Neural progenitor cell (in vitro differentiated cells): Measurements from ENCODE around the gene HSP90AB1.

ENCODE experiments used
- EZH2 ChIP-seq: fragments of 200-600 bp; sonication (generic); IDR thresholded peaks from 2 replicates; pipeline ENCODE4 v1.6.1; 2017; ENCODE audit warnings: antibody characterized with exemption, mild to moderate bottlenecking, moderate library complexity
- EZH2phosphoT487 ChIP-seq: fragments of 200-600 bp; sonication (generic); IDR thresholded peaks from 2 replicates; pipeline ENCODE4 v1.6.1; 2017; ENCODE audit warnings: antibody characterized with exemption
- TF ChIP-seq, protein P1 (sequence below): fragments of 200-600 bp; sonication (generic); IDR thresholded peaks from 2 replicates; pipeline ENCODE4 v1.5.1; 2017; ENCODE audit warnings: antibody characterized with exemption, mild to moderate bottlenecking

DNA sequence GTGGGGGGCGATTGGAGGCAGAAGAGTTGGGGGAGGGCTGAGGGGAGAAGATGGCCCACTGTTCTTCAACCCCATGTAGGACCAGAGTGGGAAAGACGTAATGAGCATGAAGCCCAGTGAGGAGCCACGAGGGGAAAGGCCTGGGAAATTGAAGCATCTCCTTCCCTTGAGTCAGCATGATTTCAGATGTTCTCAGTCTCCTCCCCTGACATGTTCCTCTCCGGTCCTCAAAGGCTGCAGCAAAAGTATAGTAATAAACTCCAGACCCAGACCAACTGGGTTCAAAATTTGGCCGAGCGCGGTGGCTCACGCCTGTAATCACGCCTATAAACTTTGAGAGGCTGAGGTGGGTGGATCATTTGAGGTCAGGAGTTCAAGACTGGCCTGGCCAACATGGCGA, 20.4 kb downstream of the HSP90AB1 start:
- TF ChIP-seq EZH2 (no peak), EZH2phosphoT487 (no peak)
- TF ChIP-seq, protein P1, sequence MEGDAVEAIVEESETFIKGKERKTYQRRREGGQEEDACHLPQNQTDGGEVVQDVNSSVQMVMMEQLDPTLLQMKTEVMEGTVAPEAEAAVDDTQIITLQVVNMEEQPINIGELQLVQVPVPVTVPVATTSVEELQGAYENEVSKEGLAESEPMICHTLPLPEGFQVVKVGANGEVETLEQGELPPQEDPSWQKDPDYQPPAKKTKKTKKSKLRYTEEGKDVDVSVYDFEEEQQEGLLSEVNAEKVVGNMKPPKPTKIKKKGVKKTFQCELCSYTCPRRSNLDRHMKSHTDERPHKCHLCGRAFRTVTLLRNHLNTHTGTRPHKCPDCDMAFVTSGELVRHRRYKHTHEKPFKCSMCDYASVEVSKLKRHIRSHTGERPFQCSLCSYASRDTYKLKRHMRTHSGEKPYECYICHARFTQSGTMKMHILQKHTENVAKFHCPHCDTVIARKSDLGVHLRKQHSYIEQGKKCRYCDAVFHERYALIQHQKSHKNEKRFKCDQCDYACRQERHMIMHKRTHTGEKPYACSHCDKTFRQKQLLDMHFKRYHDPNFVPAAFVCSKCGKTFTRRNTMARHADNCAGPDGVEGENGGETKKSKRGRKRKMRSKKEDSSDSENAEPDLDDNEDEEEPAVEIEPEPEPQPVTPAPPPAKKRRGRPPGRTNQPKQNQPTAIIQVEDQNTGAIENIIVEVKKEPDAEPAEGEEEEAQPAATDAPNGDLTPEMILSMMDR = no peak
